HG03066 (cell line): Measurements from ENCODE around the gene SURF1.
"Not testable (repeated sequence)": the region's sequence is repeated elsewhere in the genome, so short reads cannot be mapped to it uniquely, and the experiment has no call there.

Source experiments
- ATAC-seq: cut with Tn5 transposase; IDR thresholded peaks from one replicate; pipeline ENCODE4 v1.9.1; 2021; ENCODE audit warnings: low read depth; ENCODE audit not compliant: unreplicated experiment

SURF1 gene

DNA sequence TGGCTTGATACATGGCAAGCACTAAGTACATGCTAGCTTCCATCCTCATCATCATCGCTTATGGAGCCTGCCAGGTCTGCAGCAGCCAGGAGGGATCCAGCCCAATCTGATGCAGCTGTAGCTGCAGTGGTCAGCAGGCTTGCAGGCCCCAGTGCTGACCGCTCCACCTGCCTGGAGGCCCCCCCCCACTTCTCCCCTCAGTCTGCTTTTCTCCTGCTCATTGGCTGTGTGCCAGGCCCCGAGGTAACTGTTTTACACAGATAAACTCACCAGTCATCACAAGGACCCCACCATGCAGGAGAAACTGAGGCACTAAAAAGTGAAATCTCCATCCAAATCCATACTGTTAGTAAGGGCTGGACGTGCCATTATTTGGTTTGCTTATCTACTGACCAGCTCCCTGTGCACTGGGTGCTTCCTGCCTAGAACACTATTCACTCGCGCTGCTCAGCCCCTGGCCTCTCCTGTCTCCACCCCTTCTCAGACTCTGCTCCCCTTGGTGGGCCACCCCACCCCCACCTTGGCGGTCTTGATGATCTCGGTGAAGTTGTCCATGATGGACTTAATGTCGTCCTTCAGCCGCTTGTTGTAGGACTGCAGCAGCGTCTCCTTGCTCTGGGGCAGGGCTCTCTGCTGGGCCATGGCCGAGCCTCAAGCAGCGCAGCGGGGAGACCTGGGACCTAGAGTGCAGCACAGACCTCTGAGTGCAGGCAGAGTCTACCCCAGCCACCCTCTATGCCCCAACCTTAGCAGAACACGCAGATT is 10.1 kb downstream of the SURF1 start:
- no peak for ATAC-seq

DNA sequence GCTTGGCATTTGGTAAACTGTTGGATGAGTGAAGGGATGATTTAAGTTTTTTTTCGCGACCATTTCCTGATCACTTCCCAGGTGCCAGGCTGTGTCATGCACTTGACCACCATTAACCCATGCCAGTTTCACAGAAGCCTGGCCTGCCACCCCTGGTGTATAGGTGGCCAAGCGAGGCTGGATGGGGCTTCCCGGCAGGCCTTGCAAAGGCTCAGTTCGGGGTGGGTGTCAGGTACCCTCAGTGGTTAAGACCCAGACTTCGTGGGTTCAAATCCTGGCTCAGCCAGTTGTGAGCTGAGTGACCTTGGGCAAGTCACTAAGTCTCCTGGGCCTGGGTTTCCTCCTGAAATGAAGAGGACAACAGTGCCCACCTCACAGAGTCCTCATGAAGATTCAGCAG is 10.7 kb downstream of the SURF1 start:
- ATAC-seq, result no peak

DNA sequence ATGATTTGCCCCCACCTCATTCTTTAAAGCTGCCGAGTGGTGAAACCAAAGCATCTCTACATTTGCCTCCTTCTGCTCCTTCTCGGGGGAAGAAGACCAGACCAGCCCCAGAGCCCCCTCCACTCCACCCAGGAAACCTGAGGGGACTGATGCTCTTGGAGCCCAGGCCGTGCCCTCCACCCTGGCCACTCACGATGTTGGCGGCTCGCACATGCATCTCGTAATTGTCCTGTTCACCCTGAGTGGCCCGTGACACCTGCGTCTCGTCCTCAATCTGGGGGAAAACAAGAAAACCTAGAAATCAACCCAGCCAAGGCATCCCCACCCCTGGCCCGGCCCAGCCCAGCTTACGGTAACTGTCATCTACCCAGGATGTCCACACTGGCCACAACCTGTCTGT is 11.3 kb downstream of the SURF1 start:
- no peak for ATAC-seq

DNA sequence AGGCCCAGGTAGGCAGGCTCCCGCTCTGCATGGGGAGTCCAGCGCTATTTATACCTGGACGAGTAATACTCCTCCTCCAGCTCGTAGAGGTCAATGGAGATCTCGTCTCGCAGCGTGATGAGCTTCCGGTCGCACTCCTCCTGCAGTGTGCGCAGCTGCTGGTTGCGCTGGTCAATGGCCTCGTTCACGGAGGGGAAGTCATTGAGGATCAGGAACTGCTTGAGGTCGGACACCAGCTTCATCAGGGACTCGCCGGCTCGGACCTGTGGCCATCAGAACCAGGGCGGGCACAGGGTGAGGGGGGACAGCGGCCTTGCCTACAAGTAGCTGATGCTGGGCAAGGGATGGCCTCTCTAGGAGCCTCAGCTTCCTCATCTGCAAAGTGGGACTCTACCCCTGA is 12.2 kb downstream of the SURF1 start:
- ATAC-seq, result no peak

DNA sequence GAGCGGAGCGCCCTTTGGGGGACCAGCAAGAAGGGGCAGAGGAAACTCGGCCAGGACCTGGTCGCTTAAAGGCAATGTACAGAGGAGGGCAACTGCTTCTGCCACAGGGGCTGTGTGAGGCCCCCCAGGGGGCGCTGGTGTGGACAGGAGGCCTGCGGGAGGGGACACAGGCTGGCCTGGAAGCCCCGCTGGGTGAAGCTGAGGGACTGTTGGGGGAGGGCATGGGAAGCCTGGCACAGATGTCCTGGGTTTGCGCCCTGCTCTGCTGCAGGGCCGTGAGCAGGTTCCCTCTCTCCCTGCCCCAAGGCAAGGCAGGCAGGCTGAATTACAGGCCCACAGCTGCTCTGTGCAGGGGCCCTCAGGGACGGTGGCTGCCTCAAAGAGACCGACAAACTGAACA is 13.7 kb downstream of the SURF1 start:
- ATAC-seq, result no peak

DNA sequence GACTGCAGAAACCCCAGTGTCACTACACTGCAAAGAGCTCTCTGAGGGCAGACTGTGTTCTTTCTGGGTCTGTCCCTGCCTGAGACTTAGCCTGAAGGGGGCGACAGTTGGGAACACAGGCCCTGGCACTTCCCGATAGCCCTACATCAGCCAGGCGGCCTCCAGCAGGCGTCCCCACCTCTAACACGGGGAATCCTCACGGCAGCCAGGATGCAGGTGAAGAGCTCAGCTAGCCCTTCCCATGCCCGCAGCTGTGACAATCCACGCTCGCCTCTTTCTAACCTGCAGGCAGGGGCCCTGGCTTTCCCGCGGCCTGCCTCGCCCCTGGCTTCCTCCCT is 14.2 kb downstream of the SURF1 start:
- ATAC-seq, result no peak

DNA sequence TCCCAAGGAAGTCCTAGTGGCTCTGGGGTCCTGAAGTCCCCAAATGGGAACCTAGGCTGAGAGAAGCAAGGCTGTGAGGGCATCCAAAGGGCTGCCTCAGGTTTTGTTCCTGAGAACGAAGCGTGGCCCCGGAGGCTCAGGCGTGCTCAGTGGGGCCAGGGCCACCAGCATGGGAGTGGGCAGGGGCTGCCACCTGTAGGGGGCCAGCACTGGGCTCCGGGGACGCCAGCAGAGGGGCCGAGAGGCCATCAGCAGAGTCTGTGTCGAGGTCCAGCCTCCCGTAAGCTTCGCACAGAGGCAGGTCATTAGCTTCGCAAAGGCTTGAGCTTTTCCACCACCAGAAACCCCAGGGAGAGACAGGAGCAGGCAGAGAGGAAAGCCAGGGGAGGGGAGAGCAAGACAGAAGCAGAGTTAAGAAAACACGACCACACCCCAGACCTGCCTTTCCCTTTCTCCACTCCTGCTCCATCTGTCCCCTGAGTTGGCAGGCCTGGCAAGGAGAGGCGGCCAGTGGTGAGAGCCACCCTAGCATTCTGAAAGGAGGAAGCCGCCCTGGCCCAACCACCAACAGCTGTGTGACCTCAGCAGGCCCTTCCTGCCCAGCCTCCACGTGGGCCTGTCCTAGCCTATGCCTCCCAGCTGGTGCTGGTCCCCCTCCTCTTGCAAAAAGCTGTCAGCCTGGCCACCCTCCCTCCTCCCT is 14.8 kb downstream of the SURF1 start:
- ATAC-seq, result no peak

DNA sequence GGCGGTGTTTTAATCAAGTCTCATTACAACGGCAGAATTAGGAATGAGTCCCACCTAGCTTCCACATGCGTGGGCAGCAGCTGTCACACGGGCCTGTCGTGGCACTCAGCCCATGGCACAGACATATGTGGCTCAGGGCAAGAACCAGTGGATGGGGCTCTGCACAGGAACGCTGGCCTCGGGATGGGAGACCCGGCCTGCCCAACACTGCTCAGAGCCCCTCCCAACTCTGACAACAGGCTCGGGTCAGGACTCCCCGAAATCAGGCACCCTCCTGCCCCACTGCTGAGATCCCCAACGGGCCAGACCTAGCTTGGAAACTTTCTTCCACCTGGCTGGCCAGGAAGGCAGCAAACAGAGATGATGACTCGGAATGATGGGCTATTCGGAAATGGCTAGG is 15.4 kb downstream of the SURF1 start:
- ATAC-seq, result no peak

DNA sequence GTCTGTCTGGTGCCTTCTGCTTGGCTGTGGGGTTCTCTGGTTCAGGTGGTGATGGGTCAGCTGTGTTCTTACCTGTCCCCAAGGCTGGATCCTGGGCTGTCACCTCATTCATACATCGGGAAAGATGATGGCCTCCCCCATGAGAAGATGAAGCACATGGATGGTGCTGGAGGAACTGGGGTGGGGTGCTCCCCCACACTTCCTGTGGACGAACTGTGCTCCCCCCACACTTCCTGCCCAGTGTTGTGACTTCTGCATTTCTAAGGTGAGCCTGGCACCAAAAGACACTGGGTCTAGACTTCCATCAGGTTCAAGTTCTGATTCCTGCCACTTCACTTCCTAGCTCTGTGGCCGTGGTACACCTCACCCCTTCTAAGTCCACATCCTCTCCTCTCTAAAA is 16.0 kb downstream of the SURF1 start:
- ATAC-seq, result no peak

DNA sequence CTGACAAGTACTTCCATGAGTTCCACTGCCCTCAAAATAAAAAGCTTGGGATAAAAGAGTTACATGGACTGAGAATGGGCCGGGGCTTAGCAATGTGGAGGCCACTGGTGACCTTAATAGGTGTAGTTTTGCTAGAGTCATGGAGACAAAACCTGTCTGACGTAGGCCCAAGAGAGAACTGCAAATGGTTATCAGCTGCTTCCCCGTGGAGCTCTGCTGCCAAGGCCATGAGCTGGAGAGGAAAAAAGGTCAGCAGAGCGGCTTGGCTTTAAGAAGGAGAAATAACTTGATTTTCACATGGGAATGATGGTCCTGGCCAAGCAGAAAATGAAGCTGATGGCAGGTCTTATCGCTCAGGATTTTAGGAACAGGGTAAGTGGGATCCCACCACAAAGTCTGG is 16.6 kb downstream of the SURF1 start:
- no peak for ATAC-seq

DNA sequence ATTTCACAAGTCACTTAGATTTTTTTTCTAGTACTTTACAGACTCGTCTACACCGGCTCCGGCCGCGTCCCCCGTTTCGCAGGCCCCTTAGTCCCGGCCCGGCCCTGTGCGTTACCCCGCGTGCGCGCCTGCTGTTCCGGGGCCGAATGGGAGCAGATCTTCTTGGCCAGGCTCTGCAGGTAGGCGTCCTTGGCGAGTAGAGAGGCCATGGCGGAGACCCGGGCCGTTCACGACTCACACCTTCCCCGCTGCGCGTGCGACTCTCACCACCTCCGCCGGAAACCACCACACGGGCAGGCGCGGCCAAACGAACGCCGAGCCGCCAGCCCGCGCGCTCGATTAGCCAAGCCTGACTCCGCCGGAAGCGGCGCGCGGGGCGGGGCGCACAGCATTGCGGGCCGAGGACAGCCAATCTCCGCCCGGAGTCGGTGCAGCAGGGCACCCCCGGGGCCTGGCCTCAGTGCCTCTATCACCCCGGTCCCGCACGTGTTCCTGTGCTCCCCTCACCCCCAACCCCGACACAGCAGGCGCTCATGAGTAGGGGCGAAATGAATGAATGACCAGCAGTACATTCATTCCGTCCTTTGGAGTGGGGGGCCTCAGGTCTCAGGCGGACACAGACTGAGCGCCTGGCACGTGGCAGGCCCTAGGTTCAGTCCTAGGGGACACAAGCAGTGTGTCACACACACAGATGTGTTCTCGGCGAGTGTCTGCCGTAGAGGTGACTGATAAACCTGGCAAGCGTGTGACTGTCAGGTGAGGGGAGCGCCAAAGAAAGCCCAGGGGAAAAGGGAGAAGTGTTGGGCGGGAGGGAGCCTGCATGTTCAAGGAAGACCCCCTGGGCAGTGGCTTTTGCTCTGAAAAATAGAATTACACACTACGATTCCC is 20.1 kb downstream of the SURF1 start, which contains the start of gene SURF6:
Gene SURF6, minus strand, starts transcription at position 265 of the 888 bp plus-strand sequence. Its CDS starts 56 bp downstream, at position 209.
- ATAC-seq, result peak; percentile 83

DNA sequence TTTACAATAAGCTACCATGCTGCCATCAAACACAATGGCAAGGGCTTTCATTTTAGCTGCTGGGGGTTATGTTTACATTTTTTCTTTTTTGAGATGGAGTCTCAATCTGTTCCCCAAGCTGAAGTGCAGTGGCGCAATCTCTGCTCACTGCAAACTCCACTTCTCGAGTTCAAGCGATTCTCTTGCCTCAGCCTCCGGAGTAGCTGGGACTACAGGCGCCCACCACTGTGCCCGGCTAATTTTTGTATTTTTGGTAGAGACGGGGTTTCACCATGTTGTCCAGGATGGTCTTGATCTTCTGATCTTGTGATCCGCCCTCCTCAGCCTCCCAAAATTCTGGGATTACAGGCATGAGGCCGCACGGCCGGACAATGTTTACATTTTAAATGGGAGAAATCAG is 21.4 kb downstream of the SURF1 start:
- not testable (repeated sequence) for ATAC-seq

DNA sequence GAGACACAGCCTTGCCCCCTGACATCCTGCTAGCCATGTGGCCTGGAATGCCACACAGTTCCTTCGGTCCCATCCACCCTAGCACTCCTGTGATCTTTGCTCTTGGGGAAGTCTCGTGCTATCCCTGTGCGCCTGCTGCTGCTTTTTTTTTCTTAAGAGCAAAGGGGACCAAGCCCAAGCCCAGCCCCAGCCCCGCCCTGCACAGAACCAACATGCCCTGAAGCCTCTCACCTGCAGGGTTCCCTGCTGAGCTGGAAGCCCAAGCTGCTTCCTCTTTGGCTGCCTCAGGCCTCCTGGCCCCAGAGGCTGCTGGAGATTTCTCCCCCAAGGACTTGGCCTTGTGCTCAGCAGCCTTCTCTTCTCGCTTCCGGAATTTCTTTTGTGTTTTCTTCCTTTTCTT is 22.1 kb downstream of the SURF1 start:
- no peak for ATAC-seq

DNA sequence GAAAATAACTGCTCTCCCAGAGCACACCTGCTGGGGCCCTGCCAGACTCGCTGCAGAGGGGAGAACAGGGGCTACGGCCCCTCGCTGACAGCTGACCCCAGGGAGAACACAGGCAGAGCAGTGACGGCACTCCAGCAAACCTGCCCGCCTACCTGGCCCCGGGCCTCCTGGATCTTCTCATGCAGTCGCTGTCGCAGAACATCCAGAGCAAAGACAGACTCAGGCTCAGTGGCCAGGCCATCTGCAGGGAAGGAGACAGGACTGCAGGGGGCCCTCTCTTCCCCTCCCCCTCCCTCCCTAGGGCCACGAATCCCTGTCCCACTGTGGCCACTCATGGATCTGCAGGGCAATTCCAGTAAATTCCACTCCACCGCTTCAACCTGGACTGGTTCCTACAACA is 22.7 kb downstream of the SURF1 start:
- ATAC-seq, result no peak

DNA sequence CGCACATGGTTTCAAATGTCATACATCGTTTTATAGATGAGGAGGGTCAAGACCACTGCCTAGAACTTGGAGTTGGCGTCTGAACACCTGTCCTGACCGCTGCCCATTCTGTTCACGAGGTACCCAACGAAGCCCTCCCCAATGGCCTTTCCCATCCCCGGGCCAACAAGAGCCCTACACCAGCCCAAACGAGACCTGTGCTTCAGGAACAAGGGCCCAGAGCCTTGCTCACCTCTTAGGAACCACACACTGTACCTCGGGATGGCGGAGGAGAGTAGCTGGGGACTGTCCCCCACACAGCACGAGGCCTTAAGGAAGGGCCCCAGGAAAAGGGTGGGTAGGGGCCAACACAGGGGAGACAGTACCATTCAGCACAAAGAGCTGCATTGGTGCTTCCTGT is 23.3 kb downstream of the SURF1 start:
- ATAC-seq, result no peak

DNA sequence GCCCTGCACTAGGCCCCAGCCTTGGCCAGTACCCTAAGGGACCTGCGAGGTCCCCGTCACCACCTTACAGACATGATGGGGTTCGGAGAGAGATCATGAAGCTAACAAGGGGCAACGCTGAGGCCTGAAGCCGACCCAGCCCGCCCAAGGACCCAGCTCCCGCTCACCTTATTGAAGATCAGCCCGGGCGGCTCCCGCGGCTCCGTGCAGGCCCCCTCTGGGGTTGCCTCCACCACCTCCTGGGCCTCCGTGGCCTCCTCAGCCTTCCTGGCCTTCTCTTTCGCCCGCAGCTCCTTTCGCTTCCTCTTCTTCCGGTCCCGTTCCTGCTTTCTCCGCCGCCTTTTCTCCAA is 23.9 kb downstream of the SURF1 start:
- no peak for ATAC-seq

DNA sequence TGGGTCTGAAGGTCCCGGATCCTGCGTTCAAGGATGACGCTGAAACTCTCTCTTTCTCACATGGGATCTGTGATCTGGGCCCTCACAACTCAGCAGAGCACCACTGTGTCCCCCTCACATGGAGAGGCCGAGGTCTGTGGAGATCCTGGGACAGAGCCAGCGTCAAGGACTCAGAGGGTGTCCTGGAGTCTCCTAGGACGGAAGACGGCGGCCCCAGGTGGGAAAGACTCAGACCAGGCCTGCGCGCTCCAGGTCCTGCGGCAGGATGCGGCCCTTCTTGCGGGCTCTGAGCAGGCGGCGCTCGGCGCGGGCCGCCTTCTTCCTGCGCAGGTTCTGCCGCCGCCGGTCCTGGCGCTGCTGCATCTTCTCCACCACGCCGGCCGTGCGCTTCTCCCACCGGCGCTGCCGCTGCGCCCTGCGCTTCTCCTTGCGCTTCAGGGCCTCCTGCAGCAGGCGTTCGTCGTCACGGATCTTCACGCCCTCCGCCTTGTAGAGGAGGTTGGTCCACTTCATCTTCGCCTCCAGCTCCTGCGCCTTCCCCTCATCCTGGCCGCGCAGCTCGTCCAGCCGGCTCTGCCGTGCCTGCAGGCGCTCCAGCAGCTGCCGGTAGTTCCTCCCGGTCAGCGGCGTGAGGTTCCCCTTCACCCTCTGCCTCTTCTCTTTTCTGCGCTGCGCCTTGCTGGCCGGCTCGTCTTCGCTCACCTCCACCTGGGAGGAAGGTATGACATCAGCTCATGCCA is 24.5 kb downstream of the SURF1 start:
- ATAC-seq, result no peak

DNA sequence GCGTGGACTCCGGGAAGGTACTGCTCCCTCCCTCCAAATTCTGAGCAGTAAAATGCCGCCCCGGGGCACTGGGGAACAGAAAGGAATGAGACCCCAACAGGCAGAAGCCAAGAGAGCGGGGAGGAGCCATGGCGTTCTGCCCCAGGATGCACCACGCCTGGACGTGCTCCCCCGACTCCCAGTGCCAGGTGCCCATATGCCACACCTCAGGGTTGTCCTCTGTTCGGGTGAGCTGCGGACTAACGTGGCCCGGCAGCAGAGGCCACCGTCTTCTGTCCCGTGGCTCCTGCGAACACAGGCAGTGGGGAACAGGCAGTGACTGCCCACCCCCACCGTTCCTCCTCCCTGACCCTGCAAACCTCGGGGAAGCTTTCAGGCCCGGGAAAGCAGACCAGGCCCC is 25.1 kb downstream of the SURF1 start:
- ATAC-seq, result no peak

DNA sequence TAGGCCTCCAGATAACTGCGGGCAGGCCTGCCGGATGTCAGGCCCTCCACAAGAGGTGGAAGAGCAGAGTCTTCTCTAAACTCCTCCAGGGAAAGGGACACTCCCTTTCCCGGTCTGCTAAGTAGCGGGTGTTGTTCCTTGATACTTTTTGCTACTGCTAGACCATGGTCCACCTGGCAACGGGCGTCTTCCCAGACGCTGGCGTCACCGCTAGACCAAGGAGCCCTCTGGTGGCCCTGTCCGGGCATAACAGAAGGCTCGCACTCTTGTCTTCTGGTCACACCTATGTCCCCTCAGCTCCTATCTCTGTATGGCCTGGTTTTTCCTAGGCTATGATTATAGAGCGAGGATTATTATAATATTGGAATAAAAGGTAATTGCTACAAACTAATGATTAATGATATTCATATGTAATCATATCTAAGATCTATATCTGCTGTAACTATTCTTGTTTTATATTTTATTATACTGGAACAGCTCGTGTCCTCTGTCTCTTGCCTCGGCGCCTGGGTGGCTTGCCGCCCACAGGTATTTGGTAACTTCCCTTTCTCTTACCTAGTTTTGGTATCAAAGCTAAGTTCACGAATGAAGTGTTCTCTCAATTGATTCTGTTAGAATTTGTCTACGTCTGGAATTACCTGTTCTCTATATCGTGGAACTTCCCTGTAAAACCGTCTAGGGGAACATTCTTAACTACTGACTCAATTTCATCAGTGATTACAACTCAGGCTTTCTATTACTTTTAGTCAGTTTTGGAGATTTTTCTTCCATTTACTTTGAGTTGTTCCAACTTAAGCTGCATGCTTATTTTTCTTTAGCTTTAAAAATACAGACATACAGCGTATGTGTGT is 26.8 kb downstream of the SURF1 start:
- not testable (repeated sequence) for ATAC-seq
